ENCODE data around the gene PSMD6. TPM values are rescaled to one million over a fixed set of nuclear protein-coding genes. Genes with fewer than 3 reads are reported as not detected.
A peak's percentile ranks its signal among the peaks of the same experiment; 100 is the strongest.

Gene PSMD6
- total RNA-seq, 4 donors from 2014 or later = 73.1 to 97.4 (median 79.5) TPM

DNA sequence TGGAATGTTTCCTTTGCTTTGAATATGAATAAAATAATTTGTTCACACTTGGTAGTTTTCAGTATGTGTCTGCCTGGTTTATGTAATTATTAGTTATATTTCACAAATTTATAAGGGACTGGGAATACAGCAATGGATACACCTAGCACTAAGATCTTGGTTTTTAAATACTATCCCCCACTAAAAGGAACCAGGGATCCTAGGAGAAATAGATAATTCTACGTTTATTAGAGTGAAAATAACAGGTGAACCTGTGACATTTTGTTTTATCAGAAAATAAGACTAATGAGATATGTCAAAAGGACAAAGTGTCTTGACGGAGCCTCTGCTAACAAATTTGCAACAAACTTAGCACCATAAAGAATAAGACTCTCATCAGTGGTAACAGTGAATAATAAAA is 3.4 kb downstream of the PSMD6 start:
- TF ChIP-seq POLR2A (IDR thresholded peaks at IDR 0.05) (no peak), EP300 (IDR thresholded peaks at IDR 0.05) (no peak), POLR2AphosphoS5 (IDR thresholded peaks at IDR 0.05) (no peak)
- TF ChIP-seq, protein P1, sequence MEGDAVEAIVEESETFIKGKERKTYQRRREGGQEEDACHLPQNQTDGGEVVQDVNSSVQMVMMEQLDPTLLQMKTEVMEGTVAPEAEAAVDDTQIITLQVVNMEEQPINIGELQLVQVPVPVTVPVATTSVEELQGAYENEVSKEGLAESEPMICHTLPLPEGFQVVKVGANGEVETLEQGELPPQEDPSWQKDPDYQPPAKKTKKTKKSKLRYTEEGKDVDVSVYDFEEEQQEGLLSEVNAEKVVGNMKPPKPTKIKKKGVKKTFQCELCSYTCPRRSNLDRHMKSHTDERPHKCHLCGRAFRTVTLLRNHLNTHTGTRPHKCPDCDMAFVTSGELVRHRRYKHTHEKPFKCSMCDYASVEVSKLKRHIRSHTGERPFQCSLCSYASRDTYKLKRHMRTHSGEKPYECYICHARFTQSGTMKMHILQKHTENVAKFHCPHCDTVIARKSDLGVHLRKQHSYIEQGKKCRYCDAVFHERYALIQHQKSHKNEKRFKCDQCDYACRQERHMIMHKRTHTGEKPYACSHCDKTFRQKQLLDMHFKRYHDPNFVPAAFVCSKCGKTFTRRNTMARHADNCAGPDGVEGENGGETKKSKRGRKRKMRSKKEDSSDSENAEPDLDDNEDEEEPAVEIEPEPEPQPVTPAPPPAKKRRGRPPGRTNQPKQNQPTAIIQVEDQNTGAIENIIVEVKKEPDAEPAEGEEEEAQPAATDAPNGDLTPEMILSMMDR (IDR thresholded peaks at IDR 0.05) = no peak
- ATAC-seq = no peak
- Histone ChIP-seq H3K9me3 (no peaks in the 10 kb centered on the region), H3K27me3 (no peaks in the 10 kb centered on the region), H3K27ac (no peak overlapping the region), H3K36me3 (peaks cover 4 to 67% of the 10 kb centered on the region in 2 donors), H3K4me1 (peaks cover 7 to 59% (median 11%) of the 10 kb centered on the region in 3 donors), H3K4me3 (no peak overlapping the region)
- WGBS, 2 donors (ENCODE audit: low coverage in 1 of 2) = 69 to 78% methylated on average over 2 of the region's 2 CpGs

- 64 to 92% methylated on average over 3 of the region's 3 CpGs for WGBS, 2 donors (ENCODE audit: low coverage in 1 of 2)
Measured at GRCh38 chr3:64019271-64019670, 4.0 kb downstream of the PSMD6 start.

DNA sequence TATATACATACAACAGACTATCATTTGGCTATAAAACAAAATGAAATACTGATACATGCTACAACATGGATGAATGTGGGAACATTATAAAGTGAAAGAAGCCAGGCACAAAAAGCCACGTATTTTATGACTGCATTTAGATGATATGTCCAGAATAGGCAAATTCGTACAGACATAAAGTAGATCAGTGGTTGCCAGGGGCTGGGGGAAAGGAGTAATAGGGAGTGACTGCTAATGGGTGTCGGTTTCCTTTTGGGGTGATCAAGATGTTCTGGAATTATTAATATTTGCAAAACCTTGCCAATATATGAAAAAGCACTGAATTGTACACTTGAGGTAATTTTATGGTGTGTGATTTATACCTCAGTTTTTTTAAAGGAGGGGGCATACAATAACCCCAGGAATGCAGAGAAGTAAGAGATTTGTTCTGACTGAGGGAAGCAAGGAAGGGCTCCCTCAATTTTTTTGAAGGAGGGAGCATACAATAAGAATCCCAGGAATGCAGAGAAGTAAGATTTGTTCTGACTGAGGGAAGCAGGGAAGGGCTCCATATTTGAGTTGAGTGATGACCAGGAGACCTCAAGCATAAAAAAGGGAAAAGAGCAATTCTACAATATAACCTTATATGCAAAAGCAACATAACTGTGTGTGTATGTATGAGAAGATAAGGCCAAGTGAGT is 6.2 kb downstream of the PSMD6 start:
- Histone ChIP-seq H3K27ac (peak overlapping the region in 2 of 4 donors; percentile 9 to 34), H3K4me3 (no peak overlapping the region), H3K9me3 (no peaks in the 10 kb centered on the region), H3K36me3 (peaks cover 7 to 95% of the 10 kb centered on the region in 2 donors), H3K4me1 (peaks cover 7 to 44% (median 7%) of the 10 kb centered on the region in 3 donors), H3K27me3 (no peaks in the 10 kb centered on the region)
- no peak for ATAC-seq
- WGBS, 2 donors (ENCODE audit: low coverage in 1 of 2) = 60 to 68% methylated on average over 3 of the region's 3 CpGs
- TF ChIP-seq POLR2A (IDR thresholded peaks at IDR 0.05) = no peak
- no peak for TF ChIP-seq POLR2AphosphoS5 (IDR thresholded peaks at IDR 0.05)

More at GRCh38 chr3:64019271-64019670, 4.0 kb downstream of the PSMD6 start:
- no peak overlapping the region for H3K27ac ChIP-seq
- TF ChIP-seq, protein P1 (IDR thresholded peaks at IDR 0.05) = no peak
- TF ChIP-seq POLR2A (IDR thresholded peaks at IDR 0.05) = no peak
- TF ChIP-seq POLR2AphosphoS5 (IDR thresholded peaks at IDR 0.05) = no peak
- TF ChIP-seq EP300 (IDR thresholded peaks at IDR 0.05) = no peak
- H3K4me3 ChIP-seq = no peak overlapping the region
- H3K4me1 ChIP-seq = peaks cover 7 to 59% (median 11%) of the 10 kb centered on the region in 3 donors
- ATAC-seq = no peak
- H3K9me3 ChIP-seq = no peaks in the 10 kb centered on the region
- peaks cover 4 to 73% of the 10 kb centered on the region in 2 donors for H3K36me3 ChIP-seq
- H3K27me3 ChIP-seq = no peaks in the 10 kb centered on the region

DNA sequence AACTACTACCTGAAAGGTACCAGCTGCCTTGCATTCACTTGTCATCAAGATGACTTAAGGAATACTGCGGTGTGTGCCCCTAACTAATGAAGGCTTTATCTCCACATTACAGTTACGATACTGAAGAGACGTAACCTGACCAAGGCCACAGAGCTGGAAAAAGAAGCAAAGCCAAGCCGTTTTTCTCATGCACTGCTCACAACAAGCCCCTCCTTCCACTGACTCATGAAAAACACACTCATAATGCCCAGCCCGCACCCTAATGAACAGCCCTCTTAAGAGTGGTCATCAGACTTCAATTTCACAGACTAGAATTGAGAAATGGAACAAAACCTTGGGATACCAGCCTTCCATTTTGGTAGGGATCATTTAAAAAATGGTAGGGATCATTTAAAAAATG is 11.6 kb downstream of the PSMD6 start:
- peak overlapping the region in 1 of 4 donors; percentile 26 for H3K27ac ChIP-seq
- H3K36me3 ChIP-seq = peaks cover 4 to 100% of the 10 kb centered on the region in 2 donors
- H3K9me3 ChIP-seq = no peaks in the 10 kb centered on the region
- no peak overlapping the region for H3K4me3 ChIP-seq
- ATAC-seq = no peak
- H3K4me1 ChIP-seq = peaks cover 0 to 47% (median 0%) of the 10 kb centered on the region in 3 donors
- 69 to 77% methylated on average over 5 of the region's 5 CpGs for WGBS, 2 donors (ENCODE audit: low coverage in 1 of 2)
- TF ChIP-seq, protein P1 (IDR thresholded peaks at IDR 0.05) = no peak
- TF ChIP-seq EP300 (IDR thresholded peaks at IDR 0.05) (no peak), POLR2A (IDR thresholded peaks at IDR 0.05) (no peak), POLR2AphosphoS5 (IDR thresholded peaks at IDR 0.05) (no peak)
- H3K27me3 ChIP-seq = no peaks in the 10 kb centered on the region

- no peaks in the 10 kb centered on the region for H3K27me3 ChIP-seq
- no peak for TF ChIP-seq EP300 (IDR thresholded peaks at IDR 0.05)
- TF ChIP-seq, protein P1 (IDR thresholded peaks at IDR 0.05) = no peak
- no peak for TF ChIP-seq POLR2AphosphoS5 (IDR thresholded peaks at IDR 0.05)
- no peak for TF ChIP-seq POLR2A (IDR thresholded peaks at IDR 0.05)
- no peaks in the 10 kb centered on the region for H3K9me3 ChIP-seq
- peak overlapping the region; percentile 40 to 63 (median 48) for H3K27ac ChIP-seq
- ATAC-seq = no peak
- H3K4me3 ChIP-seq = no peak overlapping the region
- H3K4me1 ChIP-seq = peaks cover 0 to 41% (median 0%) of the 10 kb centered on the region in 3 donors
- 67 to 80% methylated on average over 5 of the region's 5 CpGs for WGBS, 2 donors (ENCODE audit: low coverage in 1 of 2)
- H3K36me3 ChIP-seq = peaks cover 4 to 100% of the 10 kb centered on the region in 2 donors
Measured at GRCh38 chr3:64010199-64010598, 13.1 kb downstream of the PSMD6 start.
